Gastroesophageal sphincter (tissue), 4 donors: Measurements from ENCODE around the gene CDH23. TPM values are rescaled to one million over a fixed set of nuclear protein-coding genes. Genes with fewer than 3 reads are reported as not detected.

Experiments used
- ATAC-seq: fragments of 150-250 bp; one replicate; pipeline ENCODE4 v1.9.1; 2016; ENCODE audit warnings: mild to moderate bottlenecking, moderate library complexity
- H3K27ac ChIP-seq, 4 donors: fragments of 200-600 bp; sonication (generic) in 3 of 4; 1 replicate in 3 of 4; 2 replicates in 1 of 4; pipeline ENCODE4 v1.5.1; 2016 to 2019
- H3K27me3 ChIP-seq: fragments of 200-600 bp; sonication (generic); one replicate; pipeline ENCODE4 v1.5.1; 2019
- H3K36me3 ChIP-seq, 2 donors: fragments of 200-600 bp; sonication (generic); one replicate each; pipeline ENCODE4 v1.5.1; 2019; ENCODE audit warnings: control low read depth in 1 of 2
- H3K4me1 ChIP-seq, 3 donors: fragments of 200-600 bp; sonication (generic); 1 replicate in 2 of 3; 2 replicates in 1 of 3; pipeline ENCODE4 v1.5.1; 2016 to 2019; ENCODE audit warnings: control low read depth in 2 of 3
- H3K4me3 ChIP-seq, 2 donors: fragments of 200-600 bp; sonication (generic); one replicate each; pipeline ENCODE4 v1.5.1; 2019; ENCODE audit warnings: mild to moderate bottlenecking in 1 of 2, moderate library complexity in 1 of 2
- H3K9me3 ChIP-seq, 3 donors: fragments of 200-600 bp; sonication (generic); one replicate each; pipeline ENCODE4 v1.5.1; 2017 to 2019; ENCODE audit warnings: control low read depth in 2 of 3
- EP300 ChIP-seq: sonication (generic); formaldehyde crosslinking; IDR thresholded peaks from one replicate; pipeline ENCODE4 v1.6.1; 2017; ENCODE audit warnings: antibody characterized with exemption, mild to moderate bottlenecking
- POLR2A ChIP-seq, 2 donors: fragments of 450-650 bp; IDR thresholded peaks; one replicate each; pipeline ENCODE4 v1.6.1; 2017; ENCODE audit warnings: antibody characterized with exemption in 2 of 2, mild to moderate bottlenecking in 2 of 2, moderate library complexity in 1 of 2
- POLR2AphosphoS5 ChIP-seq: sonication (generic); formaldehyde crosslinking; IDR thresholded peaks from one replicate; pipeline ENCODE4 v1.6.1; 2017; ENCODE audit warnings: antibody characterized with exemption
- WGBS, 2 donors: methylation state at CpG; one replicate each; pipeline ENCODE4 v1.1.5; 2018; ENCODE audit warnings: low coverage in 1 of 2; 5-methylcytosine and 5-hydroxymethylcytosine counted together
- total RNA-seq, 4 donors: library from RNA; depleted of rRNA; stranded (reverse); fragments of >200 nt; gene quantifications; one replicate each; pipeline ENCODE4 v1.1.0, GENCODE V29; 2016
- TF ChIP-seq, protein P1 (sequence below), 4 experiments: fragments of 200-600 bp in 2 of 4; fragments of 450-650 bp in 2 of 4; sonication (generic) in 1 of 4; IDR thresholded peaks; one replicate each; pipeline ENCODE4 v1.5.1; 2017 to 2019; ENCODE audit warnings: antibody characterized with exemption in 4 of 4, mild to moderate bottlenecking in 2 of 4, moderate library complexity in 2 of 4

Gene CDH23
- total RNA-seq, 4 donors from 2014 or later: 5.1 to 33.5 (median 16.2) TPM

DNA sequence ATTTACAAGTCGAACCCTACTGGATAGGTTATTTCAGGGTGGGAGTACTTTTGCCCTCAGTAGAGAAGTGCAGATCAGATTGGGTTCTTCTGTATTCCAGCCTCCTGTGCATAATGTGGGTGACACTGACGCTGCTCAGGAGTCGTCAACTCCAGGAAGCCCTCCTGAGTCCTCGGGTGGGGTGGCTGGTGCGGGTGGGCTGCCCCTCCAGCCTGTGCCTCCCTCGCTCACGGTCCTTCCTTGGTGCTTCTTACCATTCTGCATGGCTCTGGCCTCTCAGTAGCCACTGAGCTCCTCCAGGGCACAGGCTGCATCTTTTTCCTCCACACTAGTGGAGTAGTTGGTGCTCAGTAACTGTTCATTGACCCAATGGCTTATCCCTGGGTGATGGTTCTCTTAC lies 4.3 kb downstream of the CDH23 start:
- 70% methylated on average over 2 of the region's 7 CpGs; no CpG with 5 or more reads in 1 of the 2 donors for WGBS, 2 donors
- Histone ChIP-seq H3K27me3 (peaks cover 27% of the 10 kb centered on the region), H3K4me1 (peaks cover 0 to 32% (median 16%) of the 10 kb centered on the region in 3 donors), H3K27ac (no peak overlapping the region), H3K4me3 (no peak overlapping the region), H3K36me3 (no peaks in the 10 kb centered on the region), H3K9me3 (no peaks in the 10 kb centered on the region)
- TF ChIP-seq POLR2A (IDR thresholded peaks at IDR 0.05): no peak
- TF ChIP-seq POLR2AphosphoS5: no peak
- TF ChIP-seq, protein P1, sequence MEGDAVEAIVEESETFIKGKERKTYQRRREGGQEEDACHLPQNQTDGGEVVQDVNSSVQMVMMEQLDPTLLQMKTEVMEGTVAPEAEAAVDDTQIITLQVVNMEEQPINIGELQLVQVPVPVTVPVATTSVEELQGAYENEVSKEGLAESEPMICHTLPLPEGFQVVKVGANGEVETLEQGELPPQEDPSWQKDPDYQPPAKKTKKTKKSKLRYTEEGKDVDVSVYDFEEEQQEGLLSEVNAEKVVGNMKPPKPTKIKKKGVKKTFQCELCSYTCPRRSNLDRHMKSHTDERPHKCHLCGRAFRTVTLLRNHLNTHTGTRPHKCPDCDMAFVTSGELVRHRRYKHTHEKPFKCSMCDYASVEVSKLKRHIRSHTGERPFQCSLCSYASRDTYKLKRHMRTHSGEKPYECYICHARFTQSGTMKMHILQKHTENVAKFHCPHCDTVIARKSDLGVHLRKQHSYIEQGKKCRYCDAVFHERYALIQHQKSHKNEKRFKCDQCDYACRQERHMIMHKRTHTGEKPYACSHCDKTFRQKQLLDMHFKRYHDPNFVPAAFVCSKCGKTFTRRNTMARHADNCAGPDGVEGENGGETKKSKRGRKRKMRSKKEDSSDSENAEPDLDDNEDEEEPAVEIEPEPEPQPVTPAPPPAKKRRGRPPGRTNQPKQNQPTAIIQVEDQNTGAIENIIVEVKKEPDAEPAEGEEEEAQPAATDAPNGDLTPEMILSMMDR (IDR thresholded peaks at IDR 0.05): no peak
- TF ChIP-seq EP300: no peak
- ATAC-seq: no peak

DNA sequence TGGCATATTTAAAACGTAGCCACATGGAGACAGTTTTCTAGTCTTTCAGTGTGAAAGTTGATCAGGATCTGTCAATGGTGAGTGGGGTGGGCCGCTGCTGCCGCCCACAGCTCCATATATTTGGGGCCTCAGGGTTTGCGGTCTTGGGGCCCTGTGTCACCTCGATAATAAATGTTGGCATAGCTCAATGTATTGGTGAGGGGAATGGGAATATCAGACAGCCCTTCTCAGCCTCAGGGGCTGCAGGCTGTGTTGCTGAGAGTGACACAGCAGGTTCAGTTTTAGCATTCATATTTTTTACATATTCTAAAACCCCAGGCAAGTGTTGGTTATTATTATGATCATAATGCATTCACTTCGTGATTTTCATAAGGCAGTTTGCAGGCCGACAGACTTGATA lies 5.3 kb downstream of the CDH23 start:
- Histone ChIP-seq H3K27ac (no peak overlapping the region), H3K4me3 (no peak overlapping the region), H3K27me3 (peaks cover 27% of the 10 kb centered on the region), H3K36me3 (no peaks in the 10 kb centered on the region), H3K4me1 (peaks cover 0 to 33% (median 19%) of the 10 kb centered on the region in 3 donors), H3K9me3 (no peaks in the 10 kb centered on the region)
- 83 to 98% methylated on average over 2 to 7 of the region's 7 CpGs for WGBS, 2 donors
- TF ChIP-seq POLR2AphosphoS5 (no peak), EP300 (no peak), POLR2A (IDR thresholded peaks at IDR 0.05) (no peak)
- TF ChIP-seq, protein P1 (IDR thresholded peaks at IDR 0.05): no peak
- ATAC-seq: no peak

DNA sequence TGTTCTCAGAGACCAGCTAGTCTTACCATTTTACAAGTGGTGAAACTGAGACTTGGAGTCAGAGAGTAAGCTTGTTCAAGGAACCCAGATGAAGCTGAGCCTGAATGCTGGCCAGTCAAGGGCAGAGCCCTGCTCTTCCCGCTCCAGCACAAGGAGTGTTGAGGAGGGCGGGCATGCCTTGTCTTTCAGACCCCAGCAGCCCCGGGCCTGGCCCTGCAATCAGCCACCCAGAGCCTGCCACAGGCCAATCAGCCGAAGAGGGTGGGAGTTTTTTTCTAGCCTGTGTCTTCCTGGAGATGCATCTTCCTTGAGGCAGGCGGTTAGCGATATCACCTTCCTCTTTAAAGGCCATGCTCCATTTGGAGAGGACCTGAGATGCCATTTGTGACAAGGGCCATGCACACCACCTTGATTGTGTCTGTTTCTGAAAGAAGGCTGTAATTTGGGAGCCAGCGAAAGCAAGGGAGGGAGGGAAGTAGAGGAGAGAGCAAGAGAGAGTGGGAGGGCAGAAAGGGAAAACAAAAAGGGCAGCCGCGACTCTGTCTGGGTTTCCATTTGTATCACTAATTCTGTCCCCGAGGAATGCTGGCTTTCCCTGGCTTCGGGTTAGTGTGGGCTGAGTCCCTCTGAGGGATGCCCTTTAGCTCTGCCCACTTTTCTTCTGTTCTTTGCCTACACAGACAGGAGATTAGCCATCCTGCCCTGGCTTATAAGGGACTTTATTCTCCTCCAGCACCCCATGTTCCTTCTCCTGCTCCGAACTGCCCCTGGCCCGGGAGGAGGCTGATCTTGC lies 8.0 kb downstream of the CDH23 start:
- Histone ChIP-seq H3K4me3 (no peak overlapping the region), H3K27me3 (peaks cover 7% of the 10 kb centered on the region), H3K36me3 (no peaks in the 10 kb centered on the region), H3K9me3 (no peaks in the 10 kb centered on the region), H3K4me1 (peaks cover 0 to 16% (median 3%) of the 10 kb centered on the region in 3 donors), H3K27ac (no peak overlapping the region)
- TF ChIP-seq EP300 (no peak), POLR2AphosphoS5 (no peak), POLR2A (IDR thresholded peaks at IDR 0.05) (no peak)
- TF ChIP-seq, protein P1 (IDR thresholded peaks at IDR 0.05): no peak
- no peak for ATAC-seq
- WGBS, 2 donors: 71 to 82% methylated on average over 7 of the region's 13 CpGs

DNA sequence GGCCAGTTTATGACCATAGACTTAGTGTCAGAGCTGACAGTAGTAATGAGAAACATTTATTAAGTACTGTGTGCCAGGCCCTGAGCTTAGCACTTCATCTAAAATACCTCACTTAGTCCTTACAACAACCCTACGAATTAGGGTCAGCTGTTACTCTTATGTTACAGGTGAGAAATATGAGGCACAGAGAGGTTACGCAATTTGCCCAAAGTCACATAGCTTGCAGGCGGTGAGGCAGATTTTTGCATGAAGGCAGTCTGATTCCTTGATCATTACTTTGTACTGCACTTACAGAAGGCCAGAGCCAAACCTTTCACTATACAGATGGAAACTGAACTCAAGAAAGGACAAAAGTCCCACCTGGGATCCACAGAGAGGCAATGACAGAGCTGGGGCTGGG lies 10.2 kb downstream of the CDH23 start:
- ATAC-seq: no peak
- Histone ChIP-seq H3K27ac (no peak overlapping the region), H3K36me3 (no peaks in the 10 kb centered on the region), H3K4me1 (peaks cover 0 to 16% (median 3%) of the 10 kb centered on the region in 3 donors), H3K27me3 (no peaks in the 10 kb centered on the region), H3K9me3 (peaks cover 0 to 14% (median 0%) of the 10 kb centered on the region in 3 donors), H3K4me3 (no peak overlapping the region)
- no peak for TF ChIP-seq EP300
- TF ChIP-seq POLR2AphosphoS5: no peak
- TF ChIP-seq, protein P1 (IDR thresholded peaks at IDR 0.05): no peak
- TF ChIP-seq POLR2A (IDR thresholded peaks at IDR 0.05): no peak
- WGBS, 2 donors: 14 to 74% methylated on average over 1 to 3 of the region's 3 CpGs
